IPS DF 19.7 (cell line): Measurements from ENCODE around the gene CYTH4.
A peak's percentile ranks its signal among the peaks of the same experiment; 100 is the strongest.
"Not testable (repeated sequence)": the region's sequence is repeated elsewhere in the genome, so short reads cannot be mapped to it uniquely, and the experiment has no call there.

Source experiments
- DNase-seq: peaks from one replicate; pipeline ENCODE4 v3.0.0-alpha.2; 2013; ENCODE audit warnings: low read depth, low spot score

CYTH4 gene

DNA sequence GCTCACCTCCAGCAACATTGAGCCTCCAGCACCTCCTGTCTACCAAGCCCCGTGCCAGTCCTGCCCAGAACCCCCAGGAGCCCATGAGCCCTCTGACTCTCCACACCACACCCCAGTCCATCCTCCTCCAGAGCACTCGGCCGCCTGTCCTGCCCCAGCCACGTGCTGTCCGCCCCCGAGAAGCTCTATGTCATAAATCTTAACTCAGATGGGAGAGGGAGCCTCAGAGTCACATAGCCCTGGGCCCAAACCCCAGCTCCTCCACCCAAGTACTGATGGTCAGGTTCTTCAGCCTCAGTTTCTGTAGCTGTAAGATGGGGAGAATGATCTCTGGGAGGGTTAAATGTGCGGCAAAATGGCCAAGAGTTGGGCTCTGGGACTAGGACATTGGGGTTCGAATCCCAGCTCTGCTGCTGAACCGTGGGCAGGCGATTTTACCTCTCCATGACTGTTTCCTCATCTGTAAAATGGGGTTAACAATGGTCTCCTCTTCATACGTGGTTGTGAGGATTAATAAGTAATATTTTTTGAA is 27.8 kb downstream of the CYTH4 start:
- no peak for DNase-seq

GRCh38 chr22:37310815-37311595 is 28.7 kb downstream of the CYTH4 start:
- no peak for DNase-seq

DNA sequence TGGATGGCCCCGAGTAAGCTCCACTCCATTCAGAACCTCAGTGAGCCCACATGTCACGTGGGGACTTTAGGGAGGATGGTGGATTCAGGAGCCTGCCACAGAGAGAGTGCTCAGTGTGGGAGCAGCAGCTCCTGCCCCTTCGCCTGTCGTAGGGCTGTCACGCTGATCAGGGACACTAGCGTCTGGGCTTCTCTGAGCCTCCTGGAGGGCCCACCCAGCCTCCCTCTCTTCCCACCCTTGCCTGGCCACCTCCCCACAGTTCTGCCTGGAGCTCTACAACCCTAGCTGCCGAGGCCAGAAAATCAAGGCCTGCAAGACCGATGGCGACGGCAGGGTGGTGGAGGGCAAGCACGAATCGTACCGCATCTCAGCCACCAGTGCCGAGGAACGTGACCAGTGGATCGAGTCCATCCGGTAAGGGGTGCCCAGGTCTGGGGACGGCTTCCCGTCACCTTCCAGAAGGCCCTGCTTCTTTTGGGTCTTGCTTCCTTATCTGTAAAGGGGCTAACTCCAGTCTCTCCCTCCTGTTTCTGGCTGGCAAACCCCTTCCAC is 29.5 kb downstream of the CYTH4 start:
- DNase-seq: no peak

- DNase-seq: no peak
Observed at GRCh38 chr22:37312549-37313183, 30.4 kb downstream of the CYTH4 start.

DNA sequence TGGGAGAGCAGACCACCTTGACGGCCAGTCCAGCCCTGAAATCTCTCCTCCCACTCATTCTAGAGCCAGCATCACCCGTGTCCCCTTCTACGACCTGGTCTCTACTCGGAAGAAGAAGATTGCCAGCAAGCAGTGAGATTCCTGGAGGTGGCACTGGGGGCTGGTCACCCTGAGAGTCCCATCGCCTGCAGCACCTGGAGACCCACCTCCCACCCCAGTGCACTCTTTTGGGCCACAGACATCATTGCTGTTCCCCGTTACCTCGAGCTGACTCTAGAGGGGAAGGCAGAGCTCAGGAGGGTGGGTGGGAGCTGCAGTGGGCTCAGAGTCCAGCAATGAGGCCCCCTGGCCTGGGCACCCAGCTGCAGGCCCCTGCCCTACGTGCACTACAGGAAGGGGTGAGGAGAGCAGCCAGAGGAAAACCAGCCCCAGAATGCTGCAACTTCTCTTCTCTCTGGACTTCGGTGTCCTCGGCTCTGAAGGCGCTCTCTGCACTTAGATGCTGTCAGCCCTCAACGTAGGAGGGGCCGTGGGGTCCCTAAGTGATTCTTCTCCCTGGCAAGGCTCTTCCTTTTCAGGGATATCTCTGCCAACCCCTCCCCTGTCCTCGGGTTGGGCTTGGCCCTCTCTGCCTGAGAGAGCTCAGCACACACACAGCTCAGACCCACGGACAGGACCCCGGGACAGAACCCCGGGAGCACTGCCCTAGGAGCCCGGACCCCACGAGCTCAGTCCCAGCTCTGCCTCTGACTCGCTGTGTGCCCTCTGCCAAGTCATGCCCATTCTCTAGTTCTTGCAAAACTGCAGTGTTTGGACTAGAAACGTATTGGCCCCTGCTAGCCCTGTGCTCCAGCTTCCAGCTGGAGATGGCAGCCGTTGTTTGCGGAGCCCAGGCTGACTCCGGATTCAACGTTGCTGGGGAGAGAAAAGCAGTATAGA is 31.3 kb downstream of the CYTH4 start:
- no peak for DNase-seq

- no peak for DNase-seq
Observed at GRCh38 chr22:37314315-37315074, 32.2 kb downstream of the CYTH4 start.

GRCh38 chr22:37316405-37316804 is 34.1 kb downstream of the CYTH4 start:
- DNase-seq: no peak

DNA sequence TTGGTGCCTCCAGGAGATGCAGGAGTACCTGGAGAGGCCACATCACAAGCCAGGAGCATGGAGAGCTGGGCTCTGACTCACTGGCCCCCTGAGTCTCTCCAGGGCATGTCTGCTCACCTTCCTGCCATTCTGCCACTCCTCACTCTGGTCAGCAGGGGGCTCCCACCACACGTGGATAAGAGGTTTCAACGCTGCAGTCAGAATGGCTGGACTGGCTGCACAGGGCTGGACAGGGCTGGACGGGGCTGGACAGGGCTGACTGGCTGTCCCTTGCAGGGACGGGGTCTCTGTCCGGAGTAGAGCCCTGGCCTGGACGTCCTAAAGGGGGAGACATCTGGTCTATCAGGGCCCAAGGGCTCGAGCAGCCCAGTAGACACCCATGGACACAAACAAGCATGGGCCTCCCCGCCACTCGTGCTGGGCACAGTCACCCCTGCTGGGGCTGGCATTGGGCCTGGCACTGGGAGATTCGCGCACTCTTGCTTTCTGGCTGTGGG is 34.6 kb downstream of the CYTH4 start:
- peak; percentile 54 for DNase-seq

DNA sequence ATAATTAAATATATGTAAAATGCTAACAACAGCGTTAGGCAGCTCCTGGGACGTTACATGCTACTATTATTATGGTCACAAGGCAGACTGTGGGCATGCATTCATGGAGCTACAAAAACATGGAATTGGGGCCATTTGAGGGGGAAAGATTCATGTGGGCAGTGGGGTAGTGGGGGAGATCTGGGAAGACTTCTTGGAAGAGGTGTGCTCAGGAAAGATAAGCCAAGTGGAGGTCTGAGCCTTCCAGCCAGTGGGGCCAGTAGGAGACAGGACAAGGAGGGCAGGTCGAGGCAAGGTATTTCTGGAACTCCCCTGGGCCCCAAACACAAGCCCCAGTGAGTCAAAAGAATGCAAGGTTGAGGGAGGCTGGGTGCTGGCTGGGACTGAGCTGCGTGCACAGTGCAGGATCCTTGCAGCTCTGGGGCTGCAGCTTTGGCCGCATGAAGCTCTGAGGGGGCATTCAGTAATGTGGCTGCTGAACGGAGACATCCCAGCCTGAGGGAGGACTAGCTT is 35.4 kb downstream of the CYTH4 start:
- no peak for DNase-seq

DNA sequence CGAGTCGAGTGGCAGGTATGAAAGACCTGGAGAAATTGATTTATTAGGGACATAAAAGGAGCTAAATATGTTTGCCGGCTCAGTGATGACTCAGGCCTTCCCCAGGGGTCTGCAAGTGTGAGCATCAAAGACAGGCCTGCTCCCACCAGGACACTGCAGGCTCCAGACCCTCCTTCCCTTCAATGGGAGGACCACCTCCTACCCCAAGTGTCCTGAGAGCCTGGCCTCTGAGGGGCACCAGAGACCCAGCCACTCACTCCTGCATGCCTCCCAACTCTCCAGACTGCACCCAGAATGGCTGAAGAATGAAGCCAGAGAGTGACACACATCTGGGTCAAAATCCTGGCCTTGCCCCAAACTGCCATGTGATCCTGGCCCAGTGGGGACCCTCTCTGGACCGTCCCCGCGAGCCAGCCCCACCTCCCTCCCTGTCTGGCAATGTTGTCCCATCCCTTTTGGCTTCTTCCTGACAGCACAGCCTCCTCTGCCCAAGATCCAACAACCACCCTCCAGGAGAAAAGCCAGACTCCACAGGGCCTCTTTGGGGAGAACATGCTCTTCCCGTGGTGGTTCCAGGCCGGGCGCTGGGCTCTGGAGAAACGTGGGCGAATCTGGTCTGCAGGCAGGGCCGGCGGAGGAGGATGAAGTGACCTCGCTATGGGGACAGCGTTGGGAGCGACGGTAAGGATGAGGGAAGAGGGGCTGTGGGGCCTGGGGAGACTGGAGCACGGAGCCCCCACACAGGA is 36.2 kb downstream of the CYTH4 start:
- DNase-seq: no peak

GRCh38 chr22:37319469-37319868 is 37.2 kb downstream of the CYTH4 start:
- no peak for DNase-seq

- DNase-seq: no peak
Observed at GRCh38 chr22:37320726-37321677, 38.7 kb downstream of the CYTH4 start.

DNA sequence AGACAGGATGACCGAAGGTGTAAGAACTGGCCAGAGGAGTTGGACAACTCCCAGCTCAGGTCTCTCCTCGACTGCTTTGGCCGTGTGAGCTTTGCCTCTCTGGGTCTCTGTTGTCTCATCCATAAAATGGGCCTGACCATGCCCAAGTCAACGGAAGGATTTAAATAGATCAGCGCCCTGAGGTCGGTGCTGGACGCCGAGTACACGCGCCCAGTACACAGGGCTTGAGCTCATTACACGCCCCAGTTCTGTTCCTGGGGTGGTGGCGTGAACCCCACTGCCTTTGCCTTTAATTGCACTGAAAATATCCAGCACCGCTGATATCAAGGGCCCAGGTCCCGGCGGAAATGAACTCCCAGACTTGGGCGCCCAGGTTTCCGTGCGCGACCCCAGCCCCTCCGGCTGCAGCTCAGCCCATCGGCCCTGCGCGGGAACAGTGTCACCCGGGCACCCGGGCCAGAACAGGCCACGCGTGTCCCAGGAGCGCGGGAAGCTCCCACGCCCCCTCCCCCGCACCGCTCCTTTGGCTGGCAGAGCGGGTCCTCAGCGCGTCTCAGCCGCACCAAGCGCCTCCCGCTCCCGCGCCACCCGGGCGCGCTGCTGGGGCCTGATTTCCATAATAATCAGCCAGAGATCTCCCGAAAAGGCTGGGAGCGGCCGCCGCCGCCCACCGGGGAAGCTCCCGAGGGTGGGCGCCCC is 42.2 kb downstream of the CYTH4 start:
- DNase-seq: no peak

- no peak for DNase-seq
Observed at GRCh38 chr22:37325039-37325395, 42.7 kb downstream of the CYTH4 start.

DNA sequence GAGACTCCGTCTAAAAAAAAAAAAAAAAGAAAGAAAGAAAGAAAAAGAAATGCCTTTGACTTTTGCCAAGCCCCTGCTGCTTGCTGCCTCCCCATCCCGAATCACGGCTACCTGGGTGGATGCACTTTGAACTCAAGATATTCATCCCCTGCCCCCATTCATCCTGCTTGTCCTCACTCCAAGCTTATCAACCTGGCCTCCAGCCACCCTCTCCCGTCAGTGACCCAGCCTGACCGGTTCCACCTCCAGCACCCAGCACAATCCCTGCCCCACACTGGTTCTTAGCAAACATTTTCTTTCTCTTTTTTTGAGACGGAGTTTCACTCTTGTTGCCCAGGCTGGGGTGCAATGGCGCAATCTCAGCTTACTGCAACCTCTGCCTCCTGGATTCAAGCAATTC is 44.4 kb downstream of the CYTH4 start:
- DNase-seq: no peak

GRCh38 chr22:37328017-37328416 is 45.7 kb downstream of the CYTH4 start:
- no peak for DNase-seq

- DNase-seq: not testable (repeated sequence)
Observed at GRCh38 chr22:37328538-37329237, 46.4 kb downstream of the CYTH4 start.
